Endothelial cell of umbilical vein (primary cell): ENCODE measurements around the gene CABCOCO1.

Experiments
- CTCF ChIP-seq, 2 donors: IDR thresholded peaks; 1 replicate in 1 of 2; 2 replicates in 1 of 2; pipeline ENCODE4 v1.5.1; 2011; ENCODE audit warnings: low read length in 2 of 2, mild to moderate bottlenecking in 2 of 2, moderate library complexity in 2 of 2, control low read depth in 1 of 2, inconsistent platforms in 1 of 2, low read depth in 1 of 2; ENCODE audit not compliant: insufficient read depth in 1 of 2; ENCODE audit errors: extremely low read depth in 1 of 2
- EZH2 ChIP-seq: IDR thresholded peaks from 2 replicates; pipeline ENCODE4 v1.6.1; 2012; ENCODE audit warnings: borderline replicate concordance, low read depth, mild to moderate bottlenecking, moderate library complexity, low read length, inconsistent platforms; ENCODE audit not compliant: severe bottlenecking
- JUN ChIP-seq: IDR thresholded peaks from 2 replicates; pipeline ENCODE4 v1.6.1; 2011; ENCODE audit warnings: borderline replicate concordance, low read depth; ENCODE audit not compliant: insufficient read length, insufficient read depth
- MYC ChIP-seq: IDR thresholded peaks from one replicate; pipeline ENCODE4 v1.6.1; 2011; ENCODE audit warnings: mild to moderate bottlenecking, low read depth, low read length
- POLR2A ChIP-seq: IDR thresholded peaks from 2 replicates; pipeline ENCODE4 v1.6.1; 2012; ENCODE audit warnings: low read depth, mild to moderate bottlenecking, control low read depth, low read length
- POLR2AphosphoS5 ChIP-seq: IDR thresholded peaks from 2 replicates; pipeline ENCODE4 v1.6.1; 2012; ENCODE audit warnings: low read depth, mild to moderate bottlenecking, control low read depth, low read length, moderate library complexity; ENCODE audit not compliant: insufficient read depth

- TF ChIP-seq CTCF (IDR thresholded peaks at IDR 0.05; ENCODE audit: extremely low read depth in 1 of 2, insufficient read depth in 1 of 2, low read depth in 1 of 2, low read length in 2 of 2): peak; percentile 82 to 86
- TF ChIP-seq EZH2: no peak
- TF ChIP-seq POLR2A: no peak
- TF ChIP-seq MYC: no peak
- no peak for TF ChIP-seq JUN
- TF ChIP-seq POLR2AphosphoS5: no peak
These were observed 88.3 kb downstream of the CABCOCO1 start for GRCh38 chr10:61750943-61751471.
